ENCODE results near the gene NF1. TPM values are rescaled to one million over a fixed set of nuclear protein-coding genes. Genes with fewer than 3 reads are reported as not detected.

The NF1 gene
- total RNA-seq, 1 experiment from 2014 or later = 16.4 TPM

GRCh38 chr17:31054761-31055160, 40.0 kb upstream of the NF1 start:
- no peaks in the 10 kb centered on the region for H3K79me2 ChIP-seq (ENCODE audit: low read length)
- no peaks in the 10 kb centered on the region for H3K9me2 ChIP-seq (replicated peaks; ENCODE audit: low read length)
- H3K36me3 ChIP-seq (ENCODE audit: low read depth, low read length) = no peaks in the 10 kb centered on the region
- no peak overlapping the region for H3K9ac ChIP-seq (ENCODE audit: low read length)
- peaks cover 5% of the 10 kb centered on the region for H3F3A ChIP-seq (ENCODE audit: low read length, unreplicated experiment)
- intact Hi-C loops (cut with micrococcal nuclease) = no loop called here
- no peak overlapping the region for H3K4me3 ChIP-seq (ENCODE audit: low read length)
- H3K27me3 ChIP-seq (ENCODE audit: low read length) = no peaks in the 10 kb centered on the region
- no peaks in the 10 kb centered on the region for H4K20me1 ChIP-seq (ENCODE audit: low read length)
- H3K4me1 ChIP-seq (ENCODE audit: insufficient read depth, low read length) = peaks cover 20% of the 10 kb centered on the region
- CTCF ChIA-PET = no interaction called here
- H3K9me3 ChIP-seq (ENCODE audit: low read length) = no peaks in the 10 kb centered on the region
- H2AFZ ChIP-seq (ENCODE audit: low read length) = no peak overlapping the region
- POLR2A ChIA-PET (ENCODE audit: unreplicated experiment) = no interaction called here
- DNase-seq (no peak), ATAC-seq (no peak)
- no peak for TF ChIP-seq CTCF (conservative IDR thresholded peaks at IDR 0.05; ENCODE audit: low read depth, low read length)
- BruUV-seq (replicated peaks) = no TSS peak
- H3K27ac ChIP-seq (ENCODE audit: low read length) = no peak overlapping the region
- no peak overlapping the region for H3K4me2 ChIP-seq (ENCODE audit: low read length)

- Histone ChIP-seq H3K9me2 (replicated peaks; ENCODE audit: low read length) (no peaks in the 10 kb centered on the region), H4K20me1 (ENCODE audit: low read length) (no peaks in the 10 kb centered on the region), H3F3A (ENCODE audit: low read length, unreplicated experiment) (no peaks in the 10 kb centered on the region), H3K4me3 (ENCODE audit: low read length) (no peak overlapping the region), H3K4me2 (ENCODE audit: low read length) (no peak overlapping the region), H3K27ac (ENCODE audit: low read length) (no peak overlapping the region), H3K4me1 (ENCODE audit: insufficient read depth, low read length) (no peaks in the 10 kb centered on the region), H3K27me3 (ENCODE audit: low read length) (no peaks in the 10 kb centered on the region), H3K9me3 (ENCODE audit: low read length) (no peaks in the 10 kb centered on the region), H3K9ac (ENCODE audit: low read length) (no peak overlapping the region), H2AFZ (ENCODE audit: low read length) (no peak overlapping the region), H3K36me3 (ENCODE audit: low read depth, low read length) (no peaks in the 10 kb centered on the region), H3K79me2 (ENCODE audit: low read length) (no peaks in the 10 kb centered on the region)
- ChIA-PET CTCF (no interaction called here), POLR2A (ENCODE audit: unreplicated experiment) (no interaction called here)
- no TSS peak for BruUV-seq (replicated peaks)
- no peak for DNase-seq
- TF ChIP-seq CTCF (conservative IDR thresholded peaks at IDR 0.05; ENCODE audit: low read depth, low read length) (no peak), EZH2phosphoT487 (IDR thresholded peaks at IDR 0.05; ENCODE audit: borderline replicate concordance, low read length) (no peak), EZH2 (IDR thresholded peaks at IDR 0.05; ENCODE audit: low read length, unreplicated experiment) (no peak)
- intact Hi-C loops (cut with micrococcal nuclease) = no loop called here
- no peak for ATAC-seq
Measured at GRCh38 chr17:31058976-31059375, 35.8 kb upstream of the NF1 start.

- intact Hi-C loops (cut with micrococcal nuclease) = no loop called here
- Histone ChIP-seq H3K9me2 (replicated peaks; ENCODE audit: low read length) (no peaks in the 10 kb centered on the region), H3K79me2 (ENCODE audit: low read length) (no peaks in the 10 kb centered on the region), H3K27ac (ENCODE audit: low read length) (no peak overlapping the region), H3K9me3 (ENCODE audit: low read length) (no peaks in the 10 kb centered on the region), H3K9ac (ENCODE audit: low read length) (no peak overlapping the region), H3K27me3 (ENCODE audit: low read length) (no peaks in the 10 kb centered on the region), H3F3A (ENCODE audit: low read length, unreplicated experiment) (no peaks in the 10 kb centered on the region), H3K4me1 (ENCODE audit: insufficient read depth, low read length) (no peaks in the 10 kb centered on the region), H3K36me3 (ENCODE audit: low read depth, low read length) (no peaks in the 10 kb centered on the region), H2AFZ (ENCODE audit: low read length) (no peak overlapping the region), H3K4me2 (ENCODE audit: low read length) (no peak overlapping the region), H3K4me3 (ENCODE audit: low read length) (no peak overlapping the region), H4K20me1 (ENCODE audit: low read length) (no peaks in the 10 kb centered on the region)
- DNase-seq (no peak), ATAC-seq (no peak)
- CTCF ChIA-PET = no interaction called here
- no TSS peak for BruUV-seq (replicated peaks)
- TF ChIP-seq CTCF (conservative IDR thresholded peaks at IDR 0.05; ENCODE audit: low read depth, low read length) (no peak), EZH2 (IDR thresholded peaks at IDR 0.05; ENCODE audit: low read length, unreplicated experiment) (no peak), EZH2phosphoT487 (IDR thresholded peaks at IDR 0.05; ENCODE audit: borderline replicate concordance, low read length) (no peak)
- POLR2A ChIA-PET (ENCODE audit: unreplicated experiment) = no interaction called here
Measured at GRCh38 chr17:31060791-31061550, 33.8 kb upstream of the NF1 start.

Measured in PC-3 (cell line).